ENCODE measurements around the gene LSAMP. TPM values are rescaled to one million over a fixed set of nuclear protein-coding genes. Genes with fewer than 3 reads are reported as not detected.

The LSAMP gene
- total RNA-seq: not detected

DNA sequence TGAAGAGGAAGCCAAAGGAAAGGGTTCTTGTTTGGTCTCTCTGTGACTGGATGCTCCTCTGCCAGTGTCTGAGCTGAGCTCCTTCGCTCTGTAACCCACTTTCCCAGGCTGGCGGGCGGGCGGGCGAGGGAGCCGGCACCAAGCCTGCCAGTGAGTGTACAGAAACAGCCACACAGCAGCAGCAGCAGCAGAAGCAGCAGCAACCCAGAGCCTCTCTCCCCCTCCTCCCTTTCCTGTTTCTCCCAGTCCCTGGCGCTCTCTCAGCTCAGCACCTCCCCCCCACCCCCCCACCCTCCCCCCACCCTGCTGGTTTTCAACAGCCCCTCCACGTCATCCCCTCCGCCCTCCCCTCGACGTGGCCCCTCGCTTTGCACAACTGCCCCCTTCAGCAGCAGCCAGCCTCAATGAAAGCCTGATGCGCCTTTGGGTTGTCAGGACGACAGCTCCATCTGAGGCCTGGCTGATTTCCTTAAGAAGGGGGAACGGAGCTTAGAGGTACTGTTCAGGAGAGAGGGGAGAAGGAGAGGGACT, at the start of gene LSAMP:
Gene LSAMP, minus strand, starts transcription at position 177 of the 531 bp plus-strand sequence.
- CTCF ChIA-PET: no interaction called here
- POLR2A ChIA-PET: no interaction called here

DNA sequence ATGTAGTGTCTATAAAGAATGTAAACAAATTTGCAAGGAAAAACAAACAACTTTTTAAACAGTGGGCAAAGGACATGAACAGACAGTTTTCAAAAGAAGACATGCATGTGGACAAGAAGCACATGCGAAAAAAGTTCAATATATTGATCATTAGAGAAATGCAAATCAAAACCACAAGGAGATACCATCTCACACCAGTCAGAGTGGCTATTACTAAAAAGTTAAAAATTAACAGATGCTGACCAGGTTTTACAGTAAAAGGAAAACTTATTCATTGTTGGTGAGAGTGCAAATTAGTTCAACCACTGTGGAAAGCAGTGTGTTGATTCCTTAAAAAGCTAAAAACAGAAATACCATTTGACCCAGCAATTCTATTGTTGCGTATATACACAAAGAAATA, 47.1 kb upstream of the LSAMP start:
- ChIA-PET CTCF (no interaction called here), POLR2A (no interaction called here)

DNA sequence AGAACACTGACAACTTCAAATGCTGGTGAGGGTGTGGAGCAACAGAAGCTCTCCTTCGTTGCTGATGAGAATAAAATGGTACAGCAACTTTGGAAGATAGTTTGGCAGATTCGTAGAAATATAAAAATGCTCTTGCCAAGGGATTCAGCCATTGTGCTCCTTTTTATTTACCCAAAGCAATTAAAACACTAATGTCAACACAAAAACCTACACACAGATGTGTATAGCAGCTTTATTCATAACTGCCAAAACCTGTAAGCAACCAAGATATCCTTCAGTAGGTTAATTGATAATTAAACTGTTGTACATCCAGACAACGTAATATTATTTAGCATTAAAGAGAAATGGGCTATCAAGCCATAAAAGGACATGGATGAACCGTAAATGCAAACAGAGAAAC, 37.8 kb upstream of the LSAMP start:
- CTCF ChIA-PET: no interaction called here
- POLR2A ChIA-PET: no interaction called here

DNA sequence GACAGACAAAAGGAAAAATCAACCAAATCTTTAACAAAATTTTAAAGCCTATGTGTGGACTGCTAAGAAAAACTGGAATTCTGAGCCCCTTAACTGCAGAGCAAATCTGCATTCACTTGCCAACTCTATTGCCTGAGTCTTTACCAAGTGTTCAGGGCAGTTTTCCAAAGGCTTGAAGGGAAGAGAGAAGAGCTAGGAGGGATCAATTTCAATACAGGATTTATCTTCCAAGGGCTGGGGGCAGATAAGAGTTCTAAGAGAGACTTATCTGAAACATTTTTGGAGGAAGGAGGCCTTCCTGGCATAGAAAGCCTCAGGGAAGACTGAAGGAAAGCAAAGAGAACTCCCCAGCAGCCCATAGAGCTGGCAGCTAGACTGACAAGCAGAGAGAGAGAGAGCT, 31.4 kb upstream of the LSAMP start:
- ChIA-PET POLR2A (no interaction called here), CTCF (no interaction called here)

DNA sequence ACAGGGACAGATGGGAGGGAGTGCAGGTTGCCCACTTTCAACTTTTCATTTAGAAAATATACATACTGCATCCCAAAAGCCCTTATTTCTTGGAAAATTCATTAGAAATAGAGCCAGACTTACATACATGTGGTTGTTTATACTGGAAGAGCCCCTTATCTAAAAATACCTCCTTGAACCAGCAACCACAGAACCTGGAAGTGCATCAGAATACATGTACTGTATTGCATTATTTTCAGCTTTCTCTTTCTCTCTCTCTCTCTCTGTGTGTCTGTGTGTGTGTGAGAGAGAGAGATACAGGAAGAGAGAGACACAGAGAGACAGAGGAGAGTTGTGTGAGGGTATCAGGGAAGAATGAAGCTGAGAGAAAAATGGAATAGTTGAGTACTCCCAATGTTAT, 29.5 kb upstream of the LSAMP start:
- CTCF ChIA-PET: no interaction called here
- POLR2A ChIA-PET: no interaction called here

- POLR2A ChIA-PET: no interaction called here
- CTCF ChIA-PET: no interaction called here
Observed at GRCh38 chr3:116474032-116474780, 28.9 kb upstream of the LSAMP start.

DNA sequence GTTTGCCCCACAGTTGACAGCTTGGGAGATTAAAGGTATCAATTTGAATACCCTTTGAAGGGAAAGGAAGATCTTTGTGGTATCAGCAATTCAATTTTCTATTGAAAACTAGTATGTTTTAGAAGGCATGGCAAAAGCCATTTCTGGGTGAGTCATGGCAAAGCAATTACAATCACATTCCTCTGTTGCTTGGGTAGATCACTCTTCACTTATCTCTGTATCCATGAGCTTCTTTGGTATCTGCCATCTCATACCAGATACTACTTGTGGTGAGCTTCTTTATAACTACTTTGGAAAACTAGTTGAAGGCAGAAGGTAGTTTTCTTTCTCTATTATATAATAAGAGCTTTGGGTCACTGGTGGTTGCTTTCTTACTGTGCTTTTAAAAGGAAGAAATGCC, 28.3 kb upstream of the LSAMP start:
- ChIA-PET CTCF (no interaction called here), POLR2A (no interaction called here)

DNA sequence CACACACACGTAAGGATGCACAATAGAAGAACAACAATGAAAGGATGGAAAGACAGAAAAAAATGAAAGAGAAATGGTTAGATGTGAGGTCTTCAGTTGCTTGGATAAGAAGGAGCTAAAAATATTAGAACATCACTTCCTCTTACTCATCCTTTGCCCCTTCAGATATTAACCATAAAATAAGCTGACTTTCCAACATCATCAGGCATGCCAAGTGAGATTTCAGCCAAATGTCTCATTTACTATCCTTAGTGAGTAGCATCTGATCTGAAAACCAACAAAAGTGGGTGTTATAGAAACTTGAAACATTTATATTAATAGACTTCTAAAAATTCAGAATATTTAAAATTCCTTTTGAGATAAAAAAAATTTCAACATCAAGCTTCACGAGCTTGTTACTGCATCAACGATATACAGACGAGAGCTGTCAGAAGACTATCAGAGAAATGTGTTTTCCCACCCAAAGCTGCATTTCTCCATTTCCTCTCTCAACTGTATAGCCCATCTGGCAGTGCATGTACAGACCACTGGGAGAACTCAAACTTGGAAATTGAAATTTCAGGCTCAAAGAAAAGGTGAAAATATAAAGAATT, 25.4 kb upstream of the LSAMP start:
- ChIA-PET POLR2A (no interaction called here), CTCF (no interaction called here)

DNA sequence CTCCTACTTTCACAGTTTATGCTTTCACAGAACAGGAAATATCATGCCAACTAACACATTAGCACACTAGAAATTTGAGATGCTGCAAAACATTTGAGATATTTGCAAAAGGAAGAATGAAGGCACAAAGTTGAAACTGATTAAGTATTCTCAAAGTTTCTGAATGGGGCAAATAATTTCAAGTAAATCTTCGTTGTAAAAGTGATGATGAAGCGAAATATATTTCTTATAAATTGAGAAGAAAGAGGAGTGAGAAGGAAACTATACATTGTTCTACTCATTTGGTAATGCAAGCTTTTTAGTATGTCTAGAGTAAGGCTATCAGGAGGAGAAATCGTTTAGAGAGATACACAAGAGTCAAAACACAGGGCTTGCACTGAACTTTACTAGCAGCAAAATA, 24.3 kb upstream of the LSAMP start:
- POLR2A ChIA-PET: no interaction called here
- CTCF ChIA-PET: no interaction called here

GRCh38 chr3:116464276-116464798, 19.1 kb upstream of the LSAMP start:
- POLR2A ChIA-PET: no interaction called here
- CTCF ChIA-PET: no interaction called here

- ChIA-PET POLR2A (no interaction called here), CTCF (no interaction called here)
Observed at GRCh38 chr3:116453666-116454346, 8.5 kb upstream of the LSAMP start.

GRCh38 chr3:116449546-116450350, 4.5 kb upstream of the LSAMP start:
- ChIA-PET POLR2A (no interaction called here), CTCF (no interaction called here)

GRCh38 chr3:116445990-116446389, 703 bp upstream of the LSAMP start:
- CTCF ChIA-PET: no interaction called here
- POLR2A ChIA-PET: no interaction called here

DNA sequence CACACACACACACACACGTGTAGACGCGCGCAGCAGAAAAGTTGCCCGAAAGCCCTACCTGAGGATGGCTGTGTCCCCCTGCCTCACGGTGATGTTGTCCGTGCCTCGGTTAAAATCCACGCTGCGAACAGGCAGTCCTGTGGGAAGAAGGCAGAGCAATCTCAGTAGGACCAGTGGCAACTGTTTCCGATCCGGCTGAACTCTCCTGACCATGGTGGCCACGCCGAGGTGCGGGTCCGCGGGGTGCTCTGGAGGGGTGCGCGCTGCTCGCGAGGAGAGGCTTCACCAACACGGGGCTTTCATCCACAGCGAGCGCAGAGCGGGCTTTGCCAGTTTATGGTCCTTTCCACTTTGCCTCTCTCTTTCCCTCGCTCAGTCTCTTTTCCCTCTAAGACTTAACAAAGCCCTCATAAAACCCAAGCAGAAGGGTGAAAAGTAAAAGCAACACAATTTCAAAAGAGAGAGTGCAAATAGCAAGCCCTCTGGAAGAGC, 422 bp downstream of the LSAMP start:
- ChIA-PET POLR2A (no interaction called here), CTCF (no interaction called here)

DNA sequence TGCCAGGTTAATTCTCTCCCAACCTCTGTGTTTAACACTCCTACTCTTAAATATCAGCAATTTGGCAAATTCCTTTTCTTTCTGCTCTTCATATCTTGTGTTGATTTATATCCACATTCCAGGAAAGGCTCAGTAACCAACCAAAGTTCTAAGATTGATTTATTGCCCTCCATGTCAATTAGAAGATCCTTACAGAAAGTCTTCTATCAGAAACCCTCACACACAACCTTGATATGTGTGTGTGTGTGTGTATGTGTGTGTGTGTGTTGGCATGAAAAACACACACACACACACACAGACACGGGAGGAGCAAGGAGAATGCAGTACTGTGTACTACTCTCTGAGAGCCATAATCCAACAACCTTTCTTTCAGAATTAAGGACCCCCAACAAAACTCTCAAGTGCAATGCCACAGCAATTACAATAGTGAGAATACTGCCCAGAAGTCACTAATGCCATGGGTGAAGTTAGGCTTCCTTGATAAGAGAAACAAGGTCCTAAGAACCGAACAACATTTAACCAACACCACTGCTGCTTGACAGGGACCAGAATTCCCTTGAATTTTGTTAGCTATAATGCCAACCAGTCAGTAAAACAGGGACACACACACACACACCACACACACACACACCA, 1.1 kb downstream of the LSAMP start:
- CTCF ChIA-PET: no interaction called here
- POLR2A ChIA-PET: no interaction called here

- POLR2A ChIA-PET: no interaction called here
- CTCF ChIA-PET: no interaction called here
Observed at GRCh38 chr3:116443191-116443661, 2.1 kb downstream of the LSAMP start.

DNA sequence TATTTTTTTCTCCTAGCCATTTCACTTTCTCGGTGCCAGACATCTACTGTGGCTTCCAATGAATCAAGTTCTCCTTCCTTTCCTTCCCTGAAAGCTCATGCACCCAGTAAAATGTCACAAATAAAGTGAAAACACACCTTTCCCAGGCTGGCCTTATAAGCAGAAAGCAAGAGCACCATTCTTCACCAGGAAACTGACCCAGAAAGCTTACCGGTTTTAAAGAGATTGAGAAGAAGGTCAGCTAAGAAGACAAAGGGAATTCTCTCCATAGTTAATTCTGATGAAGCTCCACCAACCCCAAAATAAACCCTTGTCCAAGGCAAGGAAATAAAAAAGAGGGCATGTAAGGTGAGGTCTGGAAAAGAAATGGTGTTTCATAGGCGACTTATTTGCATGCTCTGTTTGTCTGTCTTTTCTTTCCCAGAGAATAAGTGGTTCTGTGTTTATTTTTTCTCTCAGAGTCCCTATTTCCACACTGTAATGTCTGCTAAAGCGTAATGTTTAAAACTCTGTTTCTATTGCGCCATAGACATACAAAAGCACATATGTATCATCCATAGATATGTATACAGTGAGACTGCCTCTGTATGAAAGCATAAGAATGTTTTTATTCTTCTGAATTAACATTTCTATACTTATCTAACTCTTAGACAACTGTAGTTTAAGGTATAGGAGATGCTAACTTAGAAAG, 2.8 kb downstream of the LSAMP start:
- CTCF ChIA-PET: no interaction called here
- POLR2A ChIA-PET: no interaction called here

DNA sequence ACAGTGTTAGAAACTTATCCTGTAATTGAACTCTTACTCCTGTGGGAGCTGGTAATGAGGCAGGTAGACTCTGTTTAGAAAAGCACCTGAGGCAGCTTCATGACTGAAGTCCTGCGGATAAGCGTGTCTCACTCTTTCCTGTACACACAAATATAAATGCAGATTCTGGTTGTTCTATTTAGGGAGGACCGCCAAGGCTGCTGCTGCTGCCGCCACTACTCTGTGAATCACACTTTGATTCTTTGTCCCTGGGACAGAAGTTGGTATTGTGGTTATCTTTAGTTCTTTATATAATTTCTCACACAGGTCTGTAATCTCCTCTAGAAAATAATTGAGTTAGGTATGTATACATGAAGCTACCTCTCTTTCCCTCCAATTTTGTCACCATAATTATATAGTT, 3.6 kb downstream of the LSAMP start:
- CTCF ChIA-PET: no interaction called here
- POLR2A ChIA-PET: no interaction called here

- CTCF ChIA-PET: no interaction called here
- POLR2A ChIA-PET: no interaction called here
Observed at GRCh38 chr3:116440196-116440595, 5.1 kb downstream of the LSAMP start.
